HG03439 (cell line): ENCODE data around the gene EML6.

Experiments used
- ATAC-seq: cut with Tn5 transposase; IDR thresholded peaks from one replicate; pipeline ENCODE4 v1.9.1; 2021; ENCODE audit warnings: mild to moderate bottlenecking, moderate library complexity; ENCODE audit not compliant: unreplicated experiment

Gene EML6

GRCh38 chr2:54957321-54957999 is 234.0 kb downstream of the EML6 start:
- no peak for ATAC-seq

DNA sequence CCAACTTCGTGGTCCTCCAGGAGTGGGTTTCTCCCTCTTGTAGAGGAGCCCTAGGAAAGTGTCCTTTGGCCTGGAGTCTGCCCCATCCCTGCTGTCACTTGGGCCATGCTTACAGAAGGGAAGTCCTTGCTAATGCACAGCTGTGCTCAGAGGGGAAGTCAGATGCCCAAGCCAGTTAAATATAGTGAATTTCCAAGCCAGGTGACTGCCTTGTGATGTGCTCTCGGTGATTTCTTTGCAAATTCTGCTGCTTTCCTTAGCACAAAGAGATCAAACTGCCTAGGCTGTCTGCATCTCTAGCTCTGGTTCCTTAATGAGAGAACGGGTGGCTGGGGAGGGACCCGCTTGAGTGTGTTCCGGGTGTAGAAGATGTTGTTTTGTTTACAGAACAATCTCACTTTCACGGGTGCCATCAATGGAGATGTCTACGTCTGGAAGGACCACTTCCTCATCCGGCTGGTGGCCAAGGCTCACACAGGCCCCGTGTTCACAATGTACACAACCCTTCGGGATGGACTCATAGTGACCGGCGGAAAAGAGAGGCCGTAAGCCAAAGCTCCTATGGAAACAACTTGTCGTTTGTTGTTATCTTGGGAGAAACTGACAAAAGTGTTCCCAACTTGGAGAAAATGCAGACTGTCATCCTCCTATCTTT is 235.4 kb downstream of the EML6 start:
- no peak for ATAC-seq

- ATAC-seq = no peak
These were observed 236.7 kb downstream of the EML6 start for GRCh38 chr2:54960164-54960563.

- no peak for ATAC-seq
These were observed 239.0 kb downstream of the EML6 start for GRCh38 chr2:54962511-54962910.

- ATAC-seq = no peak
These were observed 239.5 kb downstream of the EML6 start for GRCh38 chr2:54962935-54963440.

GRCh38 chr2:54963476-54963875 is 240.0 kb downstream of the EML6 start:
- ATAC-seq = no peak

DNA sequence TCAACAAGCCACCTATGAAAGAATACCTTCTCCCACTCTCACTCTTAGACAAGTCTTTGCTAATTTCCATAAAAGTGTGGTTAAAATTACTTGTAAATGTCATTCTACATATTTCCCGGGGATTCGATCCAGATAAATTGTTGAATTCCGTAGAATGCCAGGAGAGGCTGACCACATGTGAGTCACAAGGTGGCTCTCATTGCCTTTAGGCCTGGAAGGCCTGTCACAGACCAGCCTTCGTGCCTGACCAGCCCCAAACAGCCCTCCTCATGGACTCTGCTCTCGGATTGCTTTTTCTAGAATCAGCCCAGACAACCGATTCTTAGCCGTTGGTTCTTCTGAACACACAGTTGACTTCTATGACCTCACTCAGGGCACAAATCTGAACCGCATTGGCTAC is 240.8 kb downstream of the EML6 start:
- no peak for ATAC-seq

DNA sequence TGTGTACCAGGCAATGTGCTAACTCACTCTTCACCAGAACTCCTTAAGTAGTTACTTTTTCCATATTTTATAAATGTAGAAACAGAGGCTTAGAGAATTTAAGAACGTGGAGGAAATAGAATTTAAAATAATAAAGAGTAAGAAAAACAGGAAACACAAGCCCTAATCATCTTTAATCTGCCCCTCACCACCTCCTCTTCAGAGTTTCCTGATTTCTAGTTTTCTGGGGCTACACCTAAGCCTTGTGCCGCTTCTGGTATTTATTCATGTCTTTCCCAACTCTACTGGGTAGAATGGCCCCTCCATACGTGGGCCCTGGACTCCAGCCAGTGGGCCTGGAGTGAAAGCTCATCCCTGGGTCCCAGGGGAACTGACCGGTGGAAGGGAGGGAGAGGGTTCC is 241.4 kb downstream of the EML6 start:
- no peak for ATAC-seq

- ATAC-seq = no peak
These were observed 242.0 kb downstream of the EML6 start for GRCh38 chr2:54965425-54965824.

- no peak for ATAC-seq
These were observed 242.8 kb downstream of the EML6 start for GRCh38 chr2:54966165-54966832.

DNA sequence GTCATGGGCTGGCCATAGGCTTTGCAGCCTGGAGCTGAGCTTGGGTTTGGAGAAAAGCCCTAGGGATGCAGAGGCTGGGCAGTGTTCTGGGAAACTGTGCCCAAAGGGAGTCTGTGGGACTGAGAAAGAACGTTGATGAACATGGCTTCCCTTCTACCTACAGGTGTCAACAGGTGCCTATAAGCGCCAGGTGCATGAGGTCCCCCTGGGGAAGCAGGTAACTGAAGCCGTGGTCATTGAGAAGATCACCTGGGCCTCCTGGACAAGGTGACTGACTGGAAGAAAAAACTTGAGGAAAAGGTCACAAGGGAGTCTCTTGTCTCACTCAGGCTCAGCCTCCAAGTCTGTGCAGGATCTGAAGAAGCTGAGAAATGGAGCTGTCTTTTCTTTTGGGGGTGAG is 243.4 kb downstream of the EML6 start:
- no peak for ATAC-seq

DNA sequence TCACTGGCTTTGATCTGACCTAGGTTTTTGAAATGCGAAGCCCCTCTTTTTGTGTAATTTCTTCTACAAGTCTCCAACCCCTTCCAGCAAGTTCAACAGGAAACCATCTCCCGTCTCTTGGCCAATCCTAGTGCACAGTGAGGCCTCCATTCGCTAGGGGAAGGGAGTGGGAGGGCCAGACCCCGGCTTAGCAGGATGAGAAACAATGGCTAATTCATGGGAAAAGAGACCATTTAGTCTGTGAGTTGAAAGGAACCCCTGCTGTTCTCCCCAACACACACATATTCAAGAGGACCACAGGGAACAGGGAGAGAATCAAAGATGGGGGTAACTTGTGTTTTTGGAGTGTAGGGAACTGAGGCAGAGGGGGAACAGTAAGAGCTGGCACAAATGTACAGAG is 243.8 kb downstream of the EML6 start:
- ATAC-seq = no peak

DNA sequence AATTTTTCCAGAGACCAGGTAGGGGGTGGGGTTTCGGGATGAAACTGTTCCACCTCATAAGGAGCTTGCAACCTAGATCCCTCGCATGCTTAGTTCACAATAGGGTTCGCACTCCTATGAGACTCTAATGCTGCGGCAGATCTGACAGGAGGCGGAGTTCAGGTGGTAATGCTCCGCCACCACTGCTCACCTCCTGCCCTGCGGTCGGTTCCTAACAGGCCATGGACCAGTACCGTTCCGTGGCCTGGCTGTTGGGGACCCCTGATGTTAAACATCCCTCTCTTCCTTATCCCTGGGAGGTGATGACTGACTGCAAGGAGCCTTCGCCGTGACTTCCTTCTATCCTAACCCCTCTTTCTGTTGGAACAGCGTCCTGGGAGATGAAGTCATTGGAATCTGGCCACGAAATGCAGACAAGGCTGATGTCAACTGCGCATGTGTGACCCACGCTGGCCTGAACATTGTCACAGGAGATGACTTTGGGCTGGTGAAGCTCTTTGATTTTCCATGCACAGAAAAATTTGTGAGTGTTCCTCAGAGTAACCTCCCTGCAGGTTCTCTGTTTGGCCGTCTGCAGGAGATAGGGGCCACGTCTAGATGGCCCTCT is 244.4 kb downstream of the EML6 start:
- no peak for ATAC-seq

DNA sequence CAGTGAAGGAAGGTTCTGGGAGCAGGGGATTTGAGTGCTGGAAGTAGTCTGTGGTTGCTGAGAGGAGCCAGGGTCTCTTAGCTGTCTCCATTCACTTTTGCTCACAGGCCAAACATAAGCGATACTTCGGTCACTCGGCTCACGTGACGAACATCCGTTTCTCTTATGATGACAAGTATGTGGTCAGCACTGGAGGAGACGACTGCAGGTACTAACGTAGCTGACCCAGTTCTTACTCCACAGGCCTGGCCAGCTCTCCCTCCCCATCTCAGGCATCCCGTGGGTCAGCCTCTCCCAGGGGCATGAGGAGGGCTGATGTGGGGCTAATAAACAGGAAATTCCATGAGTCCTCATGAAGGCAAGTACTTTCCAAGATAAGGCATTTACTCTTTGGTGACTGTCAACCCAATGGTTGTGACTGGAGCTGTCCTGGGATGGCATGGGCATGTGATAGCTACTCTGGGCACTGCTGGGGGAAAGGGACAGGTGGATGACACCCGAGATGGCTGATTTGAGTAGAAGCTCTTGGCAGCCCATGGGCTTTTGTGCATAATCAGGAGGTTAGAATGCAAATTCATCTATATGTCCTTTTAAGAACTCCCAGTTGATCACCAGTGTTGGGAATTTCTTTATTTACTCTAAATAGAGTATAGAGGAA is 245.2 kb downstream of the EML6 start:
- ATAC-seq = no peak

- no peak for ATAC-seq
These were observed 246.0 kb downstream of the EML6 start for GRCh38 chr2:54969295-54969939.

DNA sequence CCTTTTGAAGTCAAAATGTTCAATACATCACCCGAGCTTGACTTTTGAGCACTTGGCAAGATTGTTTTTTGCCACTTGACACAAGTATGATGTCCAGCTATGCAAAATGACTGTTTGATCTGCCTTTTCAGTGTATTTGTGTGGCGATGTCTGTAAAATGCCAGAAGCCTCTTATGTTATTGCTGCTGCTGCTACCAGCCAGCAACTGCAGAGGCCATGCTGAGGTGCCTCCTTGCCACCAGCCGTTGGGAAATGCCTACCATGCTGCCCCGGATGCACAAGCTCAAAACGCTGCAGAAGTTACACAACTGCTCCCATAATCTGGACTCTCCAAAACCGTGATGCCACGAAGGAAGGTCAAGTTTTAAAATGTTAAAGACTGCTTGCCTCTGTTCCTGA is 246.5 kb downstream of the EML6 start:
- no peak for ATAC-seq

DNA sequence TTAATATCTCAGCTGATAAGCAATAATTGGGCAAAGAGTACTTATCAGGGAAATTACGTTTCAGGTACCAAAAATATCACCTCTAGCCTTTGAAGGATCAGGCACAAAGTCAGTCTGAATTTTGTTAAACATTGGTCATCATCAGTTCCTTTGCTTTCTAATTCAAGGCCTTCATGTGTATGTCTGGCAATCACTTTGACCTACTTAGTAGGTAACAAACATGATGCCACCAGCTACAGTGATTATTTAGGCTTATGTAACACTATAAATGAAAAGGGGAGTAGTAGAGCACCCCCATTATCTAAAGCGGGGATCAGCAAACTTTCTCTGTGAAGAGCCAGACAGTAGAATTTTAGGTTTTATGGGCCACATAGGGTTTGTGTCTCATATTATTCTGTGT is 251.7 kb downstream of the EML6 start:
- no peak for ATAC-seq

- no peak for ATAC-seq
These were observed 252.4 kb downstream of the EML6 start for GRCh38 chr2:54975598-54976492.

GRCh38 chr2:54977149-54977548 is 253.7 kb downstream of the EML6 start:
- ATAC-seq = peak; percentile 90
